Mammary epithelial cell (primary cell): Measurements from ENCODE around the gene MLH1.

Experiments
- EZH2 ChIP-seq: IDR thresholded peaks from 2 replicates; pipeline ENCODE4 v1.6.1; 2012; ENCODE audit warnings: low read length, inconsistent platforms, borderline replicate concordance
- TF ChIP-seq, protein P1 (sequence below), 2 donors: IDR thresholded peaks in 1 of 2; conservative IDR thresholded peaks in 1 of 2; 2 replicates each; pipeline ENCODE4 v1.5.1; 2011 to 2012; ENCODE audit warnings: inconsistent platforms in 2 of 2, low read length in 2 of 2, mild to moderate bottlenecking in 2 of 2, control low read depth in 1 of 2, low read depth in 1 of 2; ENCODE audit not compliant: insufficient read depth in 1 of 2; ENCODE audit errors: extremely low read depth in 1 of 2

DNA sequence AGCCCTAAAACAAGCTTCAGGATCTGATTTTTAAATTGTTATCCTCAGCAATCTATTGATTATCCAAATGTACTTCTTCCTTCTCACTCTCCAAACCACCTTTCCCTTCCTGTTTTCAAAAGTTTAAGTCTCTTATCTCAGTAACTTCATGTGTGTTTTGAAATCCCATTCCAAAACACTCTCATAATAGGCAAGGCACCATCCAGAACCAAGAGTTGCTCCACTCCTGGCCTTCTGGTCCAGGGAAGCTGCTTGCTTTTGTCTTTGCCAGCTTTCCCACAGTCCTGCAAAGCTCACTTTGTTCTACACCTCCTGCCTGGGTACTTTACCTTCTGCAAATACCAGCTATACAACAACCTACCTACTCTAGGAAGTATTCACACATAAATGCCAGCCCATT lies 63.5 kb downstream of the MLH1 start:
- TF ChIP-seq, protein P1, sequence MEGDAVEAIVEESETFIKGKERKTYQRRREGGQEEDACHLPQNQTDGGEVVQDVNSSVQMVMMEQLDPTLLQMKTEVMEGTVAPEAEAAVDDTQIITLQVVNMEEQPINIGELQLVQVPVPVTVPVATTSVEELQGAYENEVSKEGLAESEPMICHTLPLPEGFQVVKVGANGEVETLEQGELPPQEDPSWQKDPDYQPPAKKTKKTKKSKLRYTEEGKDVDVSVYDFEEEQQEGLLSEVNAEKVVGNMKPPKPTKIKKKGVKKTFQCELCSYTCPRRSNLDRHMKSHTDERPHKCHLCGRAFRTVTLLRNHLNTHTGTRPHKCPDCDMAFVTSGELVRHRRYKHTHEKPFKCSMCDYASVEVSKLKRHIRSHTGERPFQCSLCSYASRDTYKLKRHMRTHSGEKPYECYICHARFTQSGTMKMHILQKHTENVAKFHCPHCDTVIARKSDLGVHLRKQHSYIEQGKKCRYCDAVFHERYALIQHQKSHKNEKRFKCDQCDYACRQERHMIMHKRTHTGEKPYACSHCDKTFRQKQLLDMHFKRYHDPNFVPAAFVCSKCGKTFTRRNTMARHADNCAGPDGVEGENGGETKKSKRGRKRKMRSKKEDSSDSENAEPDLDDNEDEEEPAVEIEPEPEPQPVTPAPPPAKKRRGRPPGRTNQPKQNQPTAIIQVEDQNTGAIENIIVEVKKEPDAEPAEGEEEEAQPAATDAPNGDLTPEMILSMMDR (conservative IDR thresholded peaks at IDR 0.05 in 1 of 2, IDR thresholded peaks at IDR 0.05 in 1 of 2; ENCODE audit: extremely low read depth in 1 of 2, insufficient read depth in 1 of 2, low read depth in 1 of 2, low read length in 2 of 2) = no peak
- no peak for TF ChIP-seq EZH2
